Right lobe of liver (tissue), 4 donors: ENCODE measurements around the gene ZNF260.

Source experiments
- POLR2A ChIP-seq: fragments of 450-650 bp; IDR thresholded peaks from one replicate; pipeline ENCODE4 v1.6.1; 2017; ENCODE audit warnings: antibody characterized with exemption, mild to moderate bottlenecking
- TF ChIP-seq, protein P1 (sequence below), 4 donors: fragments of 200-600 bp in 3 of 4; fragments of 450-650 bp in 1 of 4; IDR thresholded peaks; one replicate each; pipeline versions ENCODE4 v1.5.1 to v1.8.0; 2016 to 2022; ENCODE audit warnings: antibody characterized with exemption in 4 of 4, mild to moderate bottlenecking in 2 of 4
- donor health status: DM: no; HTN: no; CAD: no.
- donor health status: DM: no; HTN: no; CAD: no.
- donor health status: DM: no; HTN: yes; CAD: no.

GRCh38 chr19:36573020-36573894 lies 45.2 kb upstream of the ZNF260 start, which contains the start of gene ZNF529:
- TF ChIP-seq, protein P1, sequence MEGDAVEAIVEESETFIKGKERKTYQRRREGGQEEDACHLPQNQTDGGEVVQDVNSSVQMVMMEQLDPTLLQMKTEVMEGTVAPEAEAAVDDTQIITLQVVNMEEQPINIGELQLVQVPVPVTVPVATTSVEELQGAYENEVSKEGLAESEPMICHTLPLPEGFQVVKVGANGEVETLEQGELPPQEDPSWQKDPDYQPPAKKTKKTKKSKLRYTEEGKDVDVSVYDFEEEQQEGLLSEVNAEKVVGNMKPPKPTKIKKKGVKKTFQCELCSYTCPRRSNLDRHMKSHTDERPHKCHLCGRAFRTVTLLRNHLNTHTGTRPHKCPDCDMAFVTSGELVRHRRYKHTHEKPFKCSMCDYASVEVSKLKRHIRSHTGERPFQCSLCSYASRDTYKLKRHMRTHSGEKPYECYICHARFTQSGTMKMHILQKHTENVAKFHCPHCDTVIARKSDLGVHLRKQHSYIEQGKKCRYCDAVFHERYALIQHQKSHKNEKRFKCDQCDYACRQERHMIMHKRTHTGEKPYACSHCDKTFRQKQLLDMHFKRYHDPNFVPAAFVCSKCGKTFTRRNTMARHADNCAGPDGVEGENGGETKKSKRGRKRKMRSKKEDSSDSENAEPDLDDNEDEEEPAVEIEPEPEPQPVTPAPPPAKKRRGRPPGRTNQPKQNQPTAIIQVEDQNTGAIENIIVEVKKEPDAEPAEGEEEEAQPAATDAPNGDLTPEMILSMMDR (IDR thresholded peaks at IDR 0.05): no peak
- peak; percentile 83 for TF ChIP-seq POLR2A
